Mammary epithelial cell (primary cell): ENCODE results near the gene MRC2.

Source experiments
- CTCF ChIP-seq, 2 donors: IDR thresholded peaks in 1 of 2; conservative IDR thresholded peaks in 1 of 2; 2 replicates each; pipeline ENCODE4 v1.5.1; 2011 to 2012; ENCODE audit warnings: inconsistent platforms in 2 of 2, low read length in 2 of 2, mild to moderate bottlenecking in 2 of 2, control low read depth in 1 of 2, low read depth in 1 of 2; ENCODE audit not compliant: insufficient read depth in 1 of 2; ENCODE audit errors: extremely low read depth in 1 of 2
- EZH2 ChIP-seq: IDR thresholded peaks from 2 replicates; pipeline ENCODE4 v1.6.1; 2012; ENCODE audit warnings: low read length, inconsistent platforms, borderline replicate concordance

DNA sequence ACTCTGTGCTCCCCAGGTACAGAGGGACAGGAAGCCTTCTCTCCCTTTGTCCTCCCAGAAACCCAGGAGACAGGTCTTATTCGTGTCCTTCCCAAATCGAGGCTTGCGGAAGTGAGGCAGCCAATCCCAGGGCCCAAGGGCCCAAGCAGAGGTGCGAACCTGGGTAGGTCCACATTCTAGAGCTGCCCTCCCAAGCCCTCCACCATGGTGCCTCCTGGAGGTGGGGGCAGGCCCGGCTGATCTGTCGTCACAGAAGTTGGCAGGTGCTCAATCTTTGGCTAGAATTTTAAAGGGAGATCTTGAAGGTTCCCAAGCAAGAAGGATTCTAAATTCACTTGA lies 21.5 kb downstream of the MRC2 start:
- no peak for TF ChIP-seq EZH2
- TF ChIP-seq CTCF (conservative IDR thresholded peaks at IDR 0.05 in 1 of 2, IDR thresholded peaks at IDR 0.05 in 1 of 2; ENCODE audit: extremely low read depth in 1 of 2, insufficient read depth in 1 of 2, low read depth in 1 of 2, low read length in 2 of 2) = no peak
